H9 (cell line): ENCODE results near the gene KREMEN2. TPM values are rescaled to one million over a fixed set of nuclear protein-coding genes. Genes with fewer than 3 reads are reported as not detected.

Experiments used
- DNase-seq: peaks from one replicate; pipeline ENCODE4 v3.0.0-alpha.2; 2017
- H2AFZ ChIP-seq: one replicate; pipeline ENCODE4 v1.6.1; 2013; ENCODE audit warnings: mild to moderate bottlenecking, low read length, control low read depth, moderate library complexity
- H2AK5ac ChIP-seq: 2 replicates; pipeline ENCODE4 v1.6.1; 2013; ENCODE audit warnings: low read length, control low read depth, mixed read lengths; ENCODE audit not compliant: insufficient read length
- H2BK120ac ChIP-seq: one replicate; pipeline ENCODE4 v1.6.1; 2013; ENCODE audit warnings: low read depth, mild to moderate bottlenecking, low read length, control low read depth, inconsistent platforms; ENCODE audit not compliant: poor library complexity, severe bottlenecking
- H2BK12ac ChIP-seq: 2 replicates; pipeline ENCODE4 v1.6.1; 2013; ENCODE audit warnings: low read length, control low read depth, mixed read lengths, low read depth; ENCODE audit not compliant: insufficient read length
- H2BK15ac ChIP-seq: 2 replicates; pipeline ENCODE4 v1.6.1; 2013; ENCODE audit warnings: low read depth, low read length, control low read depth
- H2BK20ac ChIP-seq: one replicate; pipeline ENCODE4 v1.6.1; 2013; ENCODE audit warnings: low read depth, mild to moderate bottlenecking, low read length, control low read depth, inconsistent platforms; ENCODE audit not compliant: poor library complexity, severe bottlenecking
- H2BK5ac ChIP-seq: 2 replicates; pipeline ENCODE4 v1.6.1; 2013; ENCODE audit warnings: low read length, control low read depth, mixed read lengths; ENCODE audit not compliant: insufficient read length
- H3K14ac ChIP-seq: 2 replicates; pipeline ENCODE4 v1.6.1; 2013; ENCODE audit warnings: low read length, control low read depth; ENCODE audit not compliant: insufficient read depth
- H3K18ac ChIP-seq: 2 replicates; pipeline ENCODE4 v1.6.1; 2013; ENCODE audit warnings: low read depth, mild to moderate bottlenecking, mixed read lengths, low read length, control low read depth; ENCODE audit not compliant: insufficient read length
- H3K23ac ChIP-seq: 2 replicates; pipeline ENCODE4 v1.6.1; 2013; ENCODE audit warnings: low read length, control low read depth, mixed read lengths, low read depth; ENCODE audit not compliant: insufficient read length
- H3K23me2 ChIP-seq: 2 replicates; pipeline ENCODE4 v1.6.1; 2013; ENCODE audit warnings: low read depth, mild to moderate bottlenecking, mixed read lengths, low read length, control low read depth; ENCODE audit not compliant: insufficient read length, poor library complexity, severe bottlenecking
- H3K27ac ChIP-seq: 2 replicates; pipeline ENCODE4 v1.5.1; 2013; ENCODE audit warnings: low read length, control low read depth, mixed read lengths, low read depth; ENCODE audit not compliant: insufficient read length
- H3K27me3 ChIP-seq: 2 replicates; pipeline ENCODE4 v1.6.1; 2013; ENCODE audit warnings: low read length, control low read depth, inconsistent platforms; ENCODE audit not compliant: insufficient read depth
- H3K4ac ChIP-seq: 2 replicates; pipeline ENCODE4 v1.6.1; 2013; ENCODE audit warnings: low read depth, mild to moderate bottlenecking, control low read depth, inconsistent platforms, low read length, moderate library complexity
- H3K4me1 ChIP-seq: 2 replicates; pipeline ENCODE4 v1.6.1; 2013; ENCODE audit warnings: low read length, control low read depth, inconsistent platforms; ENCODE audit not compliant: insufficient read depth
- H3K4me2 ChIP-seq: 2 replicates; pipeline ENCODE4 v1.6.1; 2013; ENCODE audit warnings: low read length, control low read depth, mixed read lengths; ENCODE audit not compliant: insufficient read length, insufficient read depth
- H3K56ac ChIP-seq: 2 replicates; pipeline ENCODE4 v1.6.1; 2013; ENCODE audit warnings: low read depth, mild to moderate bottlenecking, mixed read lengths, low read length, control low read depth; ENCODE audit not compliant: insufficient read length
- H3K79me1 ChIP-seq: 2 replicates; pipeline ENCODE4 v1.6.1; 2013; ENCODE audit warnings: low read depth, mild to moderate bottlenecking, moderate library complexity, low read length, control low read depth, inconsistent platforms; ENCODE audit not compliant: insufficient read depth, poor library complexity, severe bottlenecking
- H3K79me2 ChIP-seq: 2 replicates; pipeline ENCODE4 v1.6.1; 2013; ENCODE audit warnings: low read length, control low read depth, inconsistent platforms; ENCODE audit not compliant: insufficient read depth
- H3K9ac ChIP-seq: 2 replicates; pipeline ENCODE4 v1.6.1; 2013; ENCODE audit warnings: low read length, control low read depth, mixed read lengths; ENCODE audit not compliant: insufficient read length; ENCODE audit errors: extremely low read depth
- H3K9me3 ChIP-seq: one replicate; pipeline ENCODE4 v1.6.1; 2013; ENCODE audit warnings: low read depth, low read length, inconsistent platforms; ENCODE audit not compliant: control insufficient read depth
- H3T11ph ChIP-seq: one replicate; pipeline ENCODE4 v1.6.1; 2013; ENCODE audit warnings: mild to moderate bottlenecking, low read length, control low read depth, inconsistent platforms
- H4K20me1 ChIP-seq: one replicate; pipeline ENCODE4 v1.6.1; 2013; ENCODE audit not compliant: control insufficient read depth, insufficient read length, insufficient read depth
- H4K5ac ChIP-seq: 2 replicates; pipeline ENCODE4 v1.6.1; 2013; ENCODE audit warnings: low read depth, mild to moderate bottlenecking, mixed read lengths, low read length, control low read depth; ENCODE audit not compliant: insufficient read length
- H4K8ac ChIP-seq: replicated peaks from 2 replicates; pipeline ENCODE4 v1.6.1; 2013; ENCODE audit warnings: low read length, control low read depth, mixed read lengths, low read depth; ENCODE audit not compliant: insufficient read length
- H4K91ac ChIP-seq: 2 replicates; pipeline ENCODE4 v1.6.1; 2013; ENCODE audit warnings: low read depth, mild to moderate bottlenecking, moderate library complexity, mixed read lengths, low read length, control low read depth; ENCODE audit not compliant: insufficient read length
- H3K27ac Mint-ChIP-seq, 3 experiments: 2 replicates in 2 of 3; 3 replicates in 1 of 3; pipeline ENCODE4 v1.8.0; 2020 to 2021; ENCODE audit warnings: mixed read lengths in 3 of 3, mild to moderate bottlenecking in 1 of 3, moderate library complexity in 1 of 3
- H3K27me3 Mint-ChIP-seq: 2 replicates; pipeline ENCODE4 v1.8.0; 2021; ENCODE audit warnings: low read depth, mild to moderate bottlenecking, moderate library complexity, mixed read lengths
- H3K36me3 Mint-ChIP-seq, 3 experiments: 2 replicates in 2 of 3; 3 replicates in 1 of 3; pipeline ENCODE4 v1.8.0; 2020 to 2021; ENCODE audit warnings: low read depth in 3 of 3, mixed read lengths in 3 of 3; ENCODE audit not compliant: insufficient read depth in 1 of 3
- H3K4me1 Mint-ChIP-seq, 2 experiments: 2 replicates each; pipeline ENCODE4 v1.8.0; 2020; ENCODE audit warnings: mixed read lengths in 2 of 2
- H3K4me3 Mint-ChIP-seq, 2 experiments: 2 replicates in 1 of 2; 3 replicates in 1 of 2; pipeline ENCODE4 v1.8.0; 2020 to 2021; ENCODE audit warnings: mild to moderate bottlenecking in 2 of 2, mixed read lengths in 2 of 2, moderate library complexity in 1 of 2
- H3K9me3 Mint-ChIP-seq, 2 experiments: 2 replicates in 1 of 2; 3 replicates in 1 of 2; pipeline ENCODE4 v1.8.0; 2020; ENCODE audit warnings: mild to moderate bottlenecking in 2 of 2, mixed read lengths in 2 of 2, moderate library complexity in 1 of 2
- CTCF ChIP-seq: fragments of 200-600 bp; sonication (generic); conservative IDR thresholded peaks from 3 replicates; pipeline ENCODE4 v1.8.0; 2021; ENCODE audit warnings: antibody characterized with exemption, mild to moderate bottlenecking
- WGBS: extraction: QIAGEN DNeasy Blood & Tissue Kit; methylation state at CpG from one replicate; pipeline ENCODE4 v1.1.7; 2013; ENCODE audit warnings: missing lambda C conversion rate, low lambda C conversion rate, mixed read lengths; ENCODE audit not compliant: insufficient read length; ENCODE audit errors: extremely low coverage; 5-methylcytosine and 5-hydroxymethylcytosine counted together
- total RNA-seq: library from RNA; stranded (reverse); gene quantifications from 2 replicates; pipeline ENCODE4 v1.2.1, GENCODE V29; 2021

The KREMEN2 gene
- total RNA-seq, 1 experiment from 2014 or later: 12.8 TPM

- Histone ChIP-seq H4K20me1 (peaks cover 2% of the 10 kb centered on the region), H2BK12ac (no peak overlapping the region), H3K27me3 (no peaks in the 10 kb centered on the region), H2AK5ac (no peak overlapping the region), H3K23ac (no peak overlapping the region), H2BK120ac (no peak overlapping the region), H3K9ac (no peak overlapping the region), H3K79me2 (no peaks in the 10 kb centered on the region), H2BK15ac (no peak overlapping the region), H3K4ac (no peak overlapping the region), H2AFZ (no peak overlapping the region), H3K14ac (no peak overlapping the region), H2BK5ac (no peak overlapping the region), H3K9me3 (no peaks in the 10 kb centered on the region), H3K4me1 (no peaks in the 10 kb centered on the region; the same call in 1 of the 2 replicates), H4K8ac (no peak overlapping the region), H2BK20ac (no peak overlapping the region), H3K27ac (no peak overlapping the region), H4K5ac (no peak overlapping the region), H3T11ph (no peak overlapping the region), H3K79me1 (no peaks in the 10 kb centered on the region), H3K56ac (no peak overlapping the region), H3K4me2 (no peak overlapping the region), H4K91ac (no peak overlapping the region), H3K23me2 (no peaks in the 10 kb centered on the region), H3K18ac (no peak overlapping the region)
- Mint-ChIP-seq H3K4me3 (no peak overlapping the region), H3K4me1 (peaks cover 11 to 54% of the 10 kb centered on the region in 2 experiments), H3K9me3 (no peaks in the 10 kb centered on the region), H3K27ac (no peak overlapping the region), H3K36me3 (no peaks in the 10 kb centered on the region), H3K27me3 (peaks cover 4% of the 10 kb centered on the region)
- no CpG with 5 or more reads among the region's 12 CpGs for WGBS
- no peak for TF ChIP-seq CTCF
- no peak for DNase-seq
Measured at GRCh38 chr16:2991566-2992261, 27.6 kb downstream of the KREMEN2 start.
